ENCODE measurements around the gene GPT2. TPM values are rescaled to one million over a fixed set of nuclear protein-coding genes. Genes with fewer than 3 reads are reported as not detected.

Gene GPT2
- total RNA-seq, 1 experiment from 2014 or later: 68.8 TPM

- H3K23ac ChIP-seq (ENCODE audit: insufficient read length, low read depth, low read length): no peak overlapping the region
- H3K23me2 ChIP-seq (ENCODE audit: insufficient read length, low read depth, low read length, poor library complexity, severe bottlenecking): no peaks in the 10 kb centered on the region
- no peaks in the 10 kb centered on the region for H4K20me1 ChIP-seq (ENCODE audit: control insufficient read depth, insufficient read depth, insufficient read length)
- no peak overlapping the region for H4K5ac ChIP-seq (ENCODE audit: insufficient read length, low read depth, low read length)
- H2BK20ac ChIP-seq (ENCODE audit: low read depth, low read length, poor library complexity, severe bottlenecking): no peak overlapping the region
- H3K79me1 ChIP-seq (ENCODE audit: insufficient read depth, low read depth, low read length, poor library complexity, severe bottlenecking): no peaks in the 10 kb centered on the region
- no peak overlapping the region for H3K4ac ChIP-seq (ENCODE audit: low read depth, low read length)
- H3K27ac ChIP-seq (ENCODE audit: insufficient read length, low read depth, low read length): no peak overlapping the region
- DNase-seq: no peak
- no peak overlapping the region for H4K91ac ChIP-seq (ENCODE audit: insufficient read length, low read depth, low read length)
- no peak overlapping the region for H2BK15ac ChIP-seq (ENCODE audit: low read depth, low read length)
- no peaks in the 10 kb centered on the region for H3K9me3 ChIP-seq (ENCODE audit: control insufficient read depth, low read depth, low read length)
- H3K14ac ChIP-seq (ENCODE audit: insufficient read depth, low read length): no peak overlapping the region
- H3K56ac ChIP-seq (ENCODE audit: insufficient read length, low read depth, low read length): no peak overlapping the region
- Mint-ChIP-seq H3K36me3 (ENCODE audit: insufficient read depth in 1 of 3, low read depth in 3 of 3) (no peaks in the 10 kb centered on the region), H3K9me3 (no peaks in the 10 kb centered on the region), H3K27ac (no peak overlapping the region), H3K27me3 (ENCODE audit: low read depth) (no peaks in the 10 kb centered on the region; the same call in 1 of the 2 replicates), H3K4me3 (no peak overlapping the region), H3K4me1 (peaks cover 21 to 26% of the 10 kb centered on the region in 2 experiments)
- no peak overlapping the region for H2BK12ac ChIP-seq (ENCODE audit: insufficient read length, low read depth, low read length)
- no peak overlapping the region for H2BK120ac ChIP-seq (ENCODE audit: low read depth, low read length, poor library complexity, severe bottlenecking)
- H2BK5ac ChIP-seq (ENCODE audit: insufficient read length, low read length): no peak overlapping the region
- H3K4me1 ChIP-seq (ENCODE audit: insufficient read depth, low read length): peaks cover 4% of the 10 kb centered on the region
- TF ChIP-seq, protein P1, sequence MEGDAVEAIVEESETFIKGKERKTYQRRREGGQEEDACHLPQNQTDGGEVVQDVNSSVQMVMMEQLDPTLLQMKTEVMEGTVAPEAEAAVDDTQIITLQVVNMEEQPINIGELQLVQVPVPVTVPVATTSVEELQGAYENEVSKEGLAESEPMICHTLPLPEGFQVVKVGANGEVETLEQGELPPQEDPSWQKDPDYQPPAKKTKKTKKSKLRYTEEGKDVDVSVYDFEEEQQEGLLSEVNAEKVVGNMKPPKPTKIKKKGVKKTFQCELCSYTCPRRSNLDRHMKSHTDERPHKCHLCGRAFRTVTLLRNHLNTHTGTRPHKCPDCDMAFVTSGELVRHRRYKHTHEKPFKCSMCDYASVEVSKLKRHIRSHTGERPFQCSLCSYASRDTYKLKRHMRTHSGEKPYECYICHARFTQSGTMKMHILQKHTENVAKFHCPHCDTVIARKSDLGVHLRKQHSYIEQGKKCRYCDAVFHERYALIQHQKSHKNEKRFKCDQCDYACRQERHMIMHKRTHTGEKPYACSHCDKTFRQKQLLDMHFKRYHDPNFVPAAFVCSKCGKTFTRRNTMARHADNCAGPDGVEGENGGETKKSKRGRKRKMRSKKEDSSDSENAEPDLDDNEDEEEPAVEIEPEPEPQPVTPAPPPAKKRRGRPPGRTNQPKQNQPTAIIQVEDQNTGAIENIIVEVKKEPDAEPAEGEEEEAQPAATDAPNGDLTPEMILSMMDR (conservative IDR thresholded peaks at IDR 0.05): no peak
- H3K4me2 ChIP-seq (ENCODE audit: insufficient read depth, insufficient read length, low read length): no peak overlapping the region
- H3K9ac ChIP-seq (ENCODE audit: extremely low read depth, insufficient read length, low read length): no peak overlapping the region
- no peak overlapping the region for H3K18ac ChIP-seq (ENCODE audit: insufficient read length, low read depth, low read length)
- no peak overlapping the region for H4K8ac ChIP-seq (replicated peaks; ENCODE audit: insufficient read length, low read depth, low read length)
- WGBS (ENCODE audit: extremely low coverage, insufficient read length, low lambda C conversion rate): no CpG with 5 or more reads among the region's 5 CpGs
- no peak overlapping the region for H2AFZ ChIP-seq (ENCODE audit: low read length)
- no peak overlapping the region for H3T11ph ChIP-seq (ENCODE audit: low read length)
- no peak overlapping the region for H2AK5ac ChIP-seq (ENCODE audit: insufficient read length, low read length)
- no peaks in the 10 kb centered on the region for H3K79me2 ChIP-seq (ENCODE audit: insufficient read depth, low read length)
- H3K27me3 ChIP-seq (ENCODE audit: insufficient read depth, low read length): no peaks in the 10 kb centered on the region
Measured at GRCh38 chr16:46850619-46851555, 33.3 kb upstream of the GPT2 start.
